ENCODE results near the gene IRF2.

The IRF2 gene

DNA sequence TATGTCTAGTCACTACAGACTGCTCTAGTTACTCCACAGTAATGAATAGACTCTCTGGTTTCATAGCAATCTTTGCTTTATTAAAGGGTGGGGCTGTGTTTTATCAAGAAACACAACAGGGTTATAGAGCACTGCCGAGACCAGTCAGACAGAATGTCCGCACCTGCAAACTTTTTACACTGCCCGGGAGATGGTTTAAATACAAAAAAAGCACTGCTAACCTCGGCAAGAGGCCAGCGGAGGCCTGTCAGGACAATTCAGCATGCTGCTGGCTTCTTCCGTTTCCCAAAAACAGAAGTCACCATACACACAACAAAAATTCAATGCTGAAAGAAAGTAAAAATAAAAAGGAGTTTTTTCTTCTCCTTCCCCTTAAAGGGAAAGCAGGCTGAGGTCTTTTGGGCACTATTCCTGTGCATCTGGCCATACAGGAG, 67.4 kb downstream of the IRF2 start:
- H3K27ac ChIP-seq, result no peak overlapping the region
- TF ChIP-seq, protein P1, sequence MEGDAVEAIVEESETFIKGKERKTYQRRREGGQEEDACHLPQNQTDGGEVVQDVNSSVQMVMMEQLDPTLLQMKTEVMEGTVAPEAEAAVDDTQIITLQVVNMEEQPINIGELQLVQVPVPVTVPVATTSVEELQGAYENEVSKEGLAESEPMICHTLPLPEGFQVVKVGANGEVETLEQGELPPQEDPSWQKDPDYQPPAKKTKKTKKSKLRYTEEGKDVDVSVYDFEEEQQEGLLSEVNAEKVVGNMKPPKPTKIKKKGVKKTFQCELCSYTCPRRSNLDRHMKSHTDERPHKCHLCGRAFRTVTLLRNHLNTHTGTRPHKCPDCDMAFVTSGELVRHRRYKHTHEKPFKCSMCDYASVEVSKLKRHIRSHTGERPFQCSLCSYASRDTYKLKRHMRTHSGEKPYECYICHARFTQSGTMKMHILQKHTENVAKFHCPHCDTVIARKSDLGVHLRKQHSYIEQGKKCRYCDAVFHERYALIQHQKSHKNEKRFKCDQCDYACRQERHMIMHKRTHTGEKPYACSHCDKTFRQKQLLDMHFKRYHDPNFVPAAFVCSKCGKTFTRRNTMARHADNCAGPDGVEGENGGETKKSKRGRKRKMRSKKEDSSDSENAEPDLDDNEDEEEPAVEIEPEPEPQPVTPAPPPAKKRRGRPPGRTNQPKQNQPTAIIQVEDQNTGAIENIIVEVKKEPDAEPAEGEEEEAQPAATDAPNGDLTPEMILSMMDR (conservative IDR thresholded peaks at IDR 0.05), result no peak
- no peak for TF ChIP-seq ZFX (IDR thresholded peaks at IDR 0.05)

DNA sequence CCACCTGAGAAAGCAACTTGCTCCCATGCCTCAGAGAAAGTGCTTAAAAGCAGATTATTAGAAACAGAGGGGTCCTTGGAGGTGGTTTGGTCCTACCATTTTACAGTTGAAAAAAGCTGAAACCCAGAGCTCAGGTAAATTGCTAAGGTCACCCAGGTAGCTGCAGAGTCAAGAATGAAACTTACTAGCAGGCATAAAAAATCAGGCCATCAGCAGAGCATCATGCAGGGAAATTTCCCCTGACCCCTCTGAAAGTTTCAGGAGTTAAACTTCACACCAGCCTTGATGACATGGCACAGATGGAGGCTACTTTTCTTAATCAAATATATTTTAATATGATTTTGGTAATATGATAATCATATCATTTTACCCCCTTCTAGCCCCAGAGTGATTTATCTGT, 70.3 kb downstream of the IRF2 start:
- TF ChIP-seq, protein P1 (conservative IDR thresholded peaks at IDR 0.05), result no peak
- no peak overlapping the region for H3K27ac ChIP-seq

DNA sequence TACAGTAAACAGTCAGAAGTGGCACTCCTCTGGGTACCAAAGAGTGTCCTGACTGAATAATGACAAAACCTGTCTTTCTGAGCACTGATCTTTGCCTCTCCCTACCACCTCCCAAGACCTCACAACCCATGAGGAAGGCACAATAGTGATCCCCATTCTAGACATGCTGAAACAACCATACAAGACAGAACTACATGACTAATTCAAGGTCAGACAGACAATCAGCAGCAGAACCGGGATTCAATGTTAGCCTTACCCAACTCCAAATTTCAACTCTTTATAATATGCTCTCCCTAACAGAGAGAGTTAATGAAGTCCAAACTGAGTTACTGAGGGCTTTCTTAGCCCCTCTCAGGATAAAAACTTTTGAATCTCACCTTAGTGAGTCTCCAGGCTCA, 71.0 kb downstream of the IRF2 start:
- TF ChIP-seq, protein P1 (conservative IDR thresholded peaks at IDR 0.05), result no peak
- TF ChIP-seq ZFX (IDR thresholded peaks at IDR 0.05), result no peak
- H3K27ac ChIP-seq, result no peak overlapping the region

DNA sequence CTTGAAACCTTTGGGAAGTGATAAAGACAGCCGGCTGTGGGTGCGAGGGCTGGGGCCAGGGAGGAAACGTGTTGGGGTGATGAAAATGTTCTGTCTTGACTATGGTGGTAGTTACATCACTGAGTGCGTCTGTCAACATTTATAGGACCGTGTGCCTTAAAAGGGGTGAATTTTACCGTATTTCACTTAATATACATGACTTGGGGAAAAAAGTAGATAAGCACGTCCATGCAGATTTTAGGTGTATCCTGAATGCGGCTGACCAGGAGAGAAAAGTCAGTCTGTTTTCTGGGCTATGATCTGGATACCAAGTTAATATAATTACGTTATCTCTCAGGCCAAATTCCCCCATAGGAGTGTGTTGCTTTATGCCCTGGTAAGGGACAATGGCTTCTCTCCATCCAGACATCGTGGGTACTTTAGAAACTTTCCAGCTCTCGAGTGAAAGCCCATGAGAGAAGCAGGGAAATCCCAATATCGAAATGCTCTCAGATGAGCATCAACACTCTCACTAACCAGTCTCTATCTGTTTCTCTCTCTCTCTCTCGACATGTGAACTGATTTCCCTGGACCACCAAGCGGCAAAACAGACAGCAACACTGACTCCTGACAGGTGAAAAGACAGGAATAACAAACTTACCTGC, 71.5 kb downstream of the IRF2 start:
- TF ChIP-seq, protein P1 (conservative IDR thresholded peaks at IDR 0.05), result no peak
- TF ChIP-seq ZFX (IDR thresholded peaks at IDR 0.05), result no peak
- no peak overlapping the region for H3K27ac ChIP-seq

DNA sequence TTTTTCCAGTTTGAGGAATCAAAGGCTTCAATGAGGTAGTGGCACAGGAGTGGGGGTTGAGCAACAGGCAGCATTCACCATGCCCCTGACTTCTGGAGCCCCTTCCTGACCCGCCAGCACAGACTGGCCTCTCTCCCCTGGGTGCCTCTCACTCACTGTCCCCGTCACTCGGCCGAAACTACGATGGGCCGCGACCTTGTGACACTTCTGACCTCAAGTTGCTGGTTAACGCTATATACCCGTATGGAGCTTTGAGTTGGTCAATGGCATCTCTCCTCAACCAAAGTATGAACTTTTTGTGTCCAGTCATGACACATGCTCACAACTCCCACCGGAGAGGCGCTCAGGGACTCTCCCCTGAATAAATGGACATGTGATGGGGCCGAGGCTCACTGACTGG, 72.1 kb downstream of the IRF2 start:
- TF ChIP-seq ZFX (IDR thresholded peaks at IDR 0.05), result no peak
- TF ChIP-seq, protein P1 (conservative IDR thresholded peaks at IDR 0.05), result no peak
- H3K27ac ChIP-seq, result no peak overlapping the region

DNA sequence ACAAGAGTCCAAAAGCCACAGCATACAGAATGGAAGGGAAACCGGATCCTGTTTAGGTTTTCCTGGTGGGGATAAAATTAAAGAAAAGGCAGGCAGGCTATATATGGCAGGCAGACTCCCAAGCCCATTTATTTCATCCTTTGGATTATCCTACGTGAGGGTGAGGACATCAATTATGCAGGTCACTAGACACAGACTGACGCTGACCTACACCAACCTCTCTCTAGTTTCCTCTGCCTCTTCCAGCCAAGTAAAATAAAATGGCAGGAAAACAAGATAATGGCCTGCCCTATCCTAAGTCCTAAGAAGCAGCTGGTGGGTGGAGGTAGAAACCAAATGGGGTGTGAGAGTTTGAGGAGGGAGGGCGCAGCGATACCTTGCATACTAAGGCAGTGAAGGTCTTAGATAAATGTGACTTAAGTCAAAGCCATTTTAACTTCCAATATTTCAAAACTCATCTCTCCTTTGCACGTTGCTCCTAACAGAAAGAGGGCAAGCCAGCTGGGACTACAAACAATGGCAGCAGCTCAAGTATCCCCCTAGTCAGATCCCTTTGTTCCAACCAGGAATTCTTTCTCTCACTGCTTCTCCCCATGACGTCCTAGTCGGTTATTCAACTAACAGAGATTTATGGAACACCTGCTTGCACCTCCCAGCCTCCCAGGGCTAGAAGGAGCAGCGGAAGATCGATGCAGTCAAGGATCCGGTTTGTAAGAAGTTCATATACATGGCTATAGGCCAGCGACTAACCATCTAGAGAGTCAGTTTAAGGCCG, 72.8 kb downstream of the IRF2 start:
- no peak for TF ChIP-seq ZFX (IDR thresholded peaks at IDR 0.05)
- TF ChIP-seq, protein P1 (conservative IDR thresholded peaks at IDR 0.05), result no peak
- H3K27ac ChIP-seq, result no peak overlapping the region

DNA sequence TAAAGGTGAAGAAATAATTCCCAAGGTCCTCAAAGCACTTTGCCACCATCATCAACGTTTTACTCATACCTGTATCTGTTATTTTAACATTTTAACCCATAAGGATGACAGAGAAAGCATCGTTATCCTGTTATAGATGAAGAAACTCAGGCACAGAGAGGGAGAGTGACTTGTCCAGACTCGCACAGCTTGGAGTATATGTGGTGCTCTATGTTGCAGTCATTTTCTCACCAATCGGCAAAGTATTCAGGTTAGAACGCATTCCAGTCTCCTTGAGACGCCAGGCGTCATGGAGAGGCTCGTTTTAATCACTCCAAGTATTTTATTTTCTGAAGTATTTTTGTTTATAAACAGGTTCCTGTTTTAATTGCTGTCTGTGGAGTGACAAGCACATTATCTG, 73.5 kb downstream of the IRF2 start:
- no peak overlapping the region for H3K27ac ChIP-seq
- TF ChIP-seq ZFX (IDR thresholded peaks at IDR 0.05), result no peak
- TF ChIP-seq, protein P1 (conservative IDR thresholded peaks at IDR 0.05), result no peak

Data from C4-2B (cell line).